Esophagus mucosa (tissue), 1 donor: ENCODE results near the gene CCRL2. TPM values are rescaled to one million over a fixed set of nuclear protein-coding genes. Genes with fewer than 3 reads are reported as not detected.
"Not testable (repeated sequence)": the region's sequence is repeated elsewhere in the genome, so short reads cannot be mapped to it uniquely, and the experiment has no call there.

Experiments used
- ATAC-seq: fragments of 200-7000 bp; cut with Tn5 transposase; one replicate; pipeline ENCODE4 v1.9.1; 2020
- total RNA-seq: library from RNA; stranded (reverse); gene quantifications from one replicate; pipeline ENCODE4 v1.2.4, GENCODE V29; 2023
- donor health status: DM: yes; HTN: yes; CAD: no.

CCRL2 gene
- total RNA-seq, 1 donor from 2014 or later: 0.24 TPM

DNA sequence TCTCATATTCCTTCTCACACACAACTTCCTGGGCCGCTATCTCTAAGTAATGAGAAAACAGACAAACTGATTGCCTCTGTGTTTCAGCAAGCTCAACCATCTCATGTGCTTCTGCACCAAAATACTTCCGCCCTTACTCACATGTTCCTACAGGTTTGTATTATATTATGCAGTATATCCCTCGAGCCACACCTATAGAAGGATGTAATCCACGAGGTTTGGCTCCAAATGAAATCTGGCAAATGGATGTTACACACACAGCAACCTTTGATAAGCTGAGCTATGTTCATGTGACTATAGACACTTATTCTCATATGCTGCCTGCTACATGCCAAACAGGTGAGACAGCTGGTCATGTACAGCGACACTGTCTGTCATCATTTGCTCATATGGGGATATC is 22.6 kb downstream of the CCRL2 start:
- peak; percentile 97 for ATAC-seq

DNA sequence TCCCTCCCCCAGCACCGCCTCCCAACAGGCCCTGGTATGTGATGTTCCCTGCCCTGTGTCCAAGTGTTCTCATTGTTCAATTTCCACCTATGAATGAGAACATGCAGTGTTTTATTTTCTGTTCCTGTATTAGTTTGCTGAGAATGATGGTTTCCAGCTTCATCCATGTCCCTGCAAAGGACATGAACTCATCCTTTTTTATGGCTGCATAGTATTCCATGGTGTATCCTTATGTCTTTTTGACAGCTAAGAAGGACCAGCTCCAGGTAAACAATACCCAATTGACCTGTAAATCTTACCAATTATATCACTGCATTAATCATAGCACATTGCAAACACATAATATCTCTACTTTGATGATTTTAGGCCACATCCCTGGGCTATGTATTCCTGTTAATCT is 23.8 kb downstream of the CCRL2 start:
- ATAC-seq: not testable (repeated sequence)

DNA sequence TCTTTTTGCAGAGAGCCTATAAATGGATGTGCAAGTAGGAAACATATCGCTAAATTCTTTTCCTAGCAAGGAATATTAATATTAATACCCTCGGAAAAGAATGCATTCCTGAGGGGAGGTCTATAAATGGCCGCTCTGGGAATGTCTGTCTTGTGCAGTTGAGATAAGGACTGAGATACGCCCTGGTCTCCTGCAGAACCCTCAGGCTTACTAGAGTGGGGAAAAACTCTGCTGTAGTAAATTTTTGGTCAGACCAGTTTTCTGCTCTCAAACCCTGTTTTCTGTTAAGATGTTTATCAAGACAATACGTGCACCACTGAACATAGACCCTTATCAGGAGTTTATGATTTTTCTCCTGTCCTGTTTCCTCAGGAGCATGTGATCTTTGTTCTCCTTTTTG is 24.8 kb downstream of the CCRL2 start:
- ATAC-seq: not testable (repeated sequence)

- not testable (repeated sequence) for ATAC-seq
Observed at GRCh38 chr3:46433118-46433517, 26.1 kb downstream of the CCRL2 start.

GRCh38 chr3:46433841-46434240 is 26.8 kb downstream of the CCRL2 start:
- no peak for ATAC-seq

- no peak for ATAC-seq
Observed at GRCh38 chr3:46435081-46435726, 28.1 kb downstream of the CCRL2 start.

DNA sequence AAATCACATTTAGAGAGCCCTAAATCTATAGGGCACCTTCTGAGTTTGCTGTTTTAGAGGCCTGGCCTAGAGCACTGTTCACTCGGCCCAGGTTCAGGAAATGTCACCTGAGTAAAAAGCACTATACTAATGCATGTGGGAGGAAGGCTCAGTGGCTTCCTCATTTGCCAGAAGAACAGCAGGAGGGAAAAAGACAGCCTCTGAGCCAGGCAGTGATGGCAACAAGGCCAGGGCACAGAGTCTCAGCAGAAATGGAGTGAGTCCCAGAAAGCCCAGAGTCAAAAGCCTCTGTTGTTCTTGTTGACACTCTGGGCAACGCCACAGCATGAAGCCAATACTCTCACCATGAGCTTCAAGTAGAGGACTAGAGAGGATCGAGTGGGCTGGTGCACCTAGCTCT is 31.8 kb downstream of the CCRL2 start:
- ATAC-seq: no peak

GRCh38 chr3:46440531-46441294 is 33.7 kb downstream of the CCRL2 start:
- ATAC-seq: peak; percentile 68

DNA sequence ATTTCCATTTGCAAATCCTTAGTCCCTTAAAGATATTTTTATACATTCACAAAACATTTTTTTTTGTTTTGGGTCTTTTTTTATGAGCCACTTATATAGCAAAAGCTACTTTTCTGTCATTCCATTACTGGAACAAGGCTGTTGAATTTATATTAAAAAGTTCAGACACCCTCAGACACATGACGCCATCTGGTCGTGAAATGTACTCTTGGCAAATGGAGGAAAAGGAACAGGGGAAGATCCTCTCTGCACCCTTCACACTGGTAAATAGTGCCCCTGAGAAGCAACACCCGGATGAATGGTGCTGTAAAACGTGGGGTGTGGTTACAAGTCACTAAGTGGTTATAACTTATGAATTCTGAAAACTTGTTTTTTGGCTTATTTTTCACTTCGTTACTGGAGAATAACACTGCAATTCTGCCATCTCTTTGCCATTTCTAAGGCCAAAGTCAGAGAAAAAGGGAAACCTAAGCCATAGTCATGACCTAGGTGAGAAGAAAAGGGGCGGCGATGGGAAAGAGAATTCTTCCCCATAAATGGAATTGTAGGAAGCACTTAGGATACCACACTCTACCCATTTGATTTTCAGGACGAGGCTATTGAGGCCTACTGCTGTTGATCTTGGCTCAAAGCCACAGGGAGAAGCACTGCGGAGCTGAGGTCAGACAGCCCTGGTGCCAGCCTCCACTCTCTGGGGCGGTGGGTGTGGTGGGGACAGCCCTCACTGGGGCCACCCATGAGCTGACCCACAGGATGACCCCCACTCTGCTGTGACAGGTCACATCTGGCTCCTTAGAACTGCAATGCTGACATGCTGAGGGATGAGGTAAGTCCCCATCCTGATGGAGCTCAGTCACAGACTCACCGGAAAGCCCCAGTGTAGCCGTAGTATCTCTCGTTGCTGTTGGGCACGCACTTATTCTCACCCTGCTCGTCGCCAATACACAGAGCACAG is 35.8 kb downstream of the CCRL2 start:
- no peak for ATAC-seq

DNA sequence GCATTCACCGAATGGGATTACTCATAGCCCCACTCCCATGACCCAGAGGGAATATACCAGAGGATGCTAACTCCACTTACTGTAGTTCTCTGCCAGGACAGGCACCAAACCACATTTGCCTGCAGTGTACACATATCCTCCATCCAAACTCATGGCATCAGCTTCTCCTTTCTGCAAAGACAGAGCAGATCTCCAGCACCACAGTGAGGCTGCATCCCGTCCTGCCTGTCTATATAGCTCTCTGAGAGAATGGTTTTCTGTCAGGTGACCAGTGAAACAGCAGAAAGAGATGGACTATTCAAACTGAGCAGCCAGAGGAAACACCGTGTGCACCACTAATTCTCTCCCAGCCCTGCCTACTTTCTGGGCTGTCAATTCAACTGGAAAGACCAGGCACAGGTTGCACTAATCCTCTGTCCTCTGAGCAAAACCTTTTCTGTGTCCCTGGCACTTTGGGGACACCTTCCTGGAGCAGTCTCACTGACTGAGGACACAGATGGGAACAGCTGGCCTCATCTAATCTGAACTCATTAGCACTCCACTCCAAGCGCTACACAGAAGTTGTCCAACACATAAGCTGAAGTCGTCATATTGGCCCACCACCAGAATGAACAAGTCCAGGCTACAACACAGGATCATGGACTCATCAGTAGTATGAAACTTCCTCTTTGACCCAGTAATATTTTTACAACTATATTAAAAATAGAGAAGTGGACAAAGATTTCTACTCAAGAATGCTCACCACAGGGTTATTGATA is 40.3 kb downstream of the CCRL2 start:
- ATAC-seq: no peak

GRCh38 chr3:46448721-46449120 is 41.7 kb downstream of the CCRL2 start:
- no peak for ATAC-seq

GRCh38 chr3:46449755-46450552 is 42.9 kb downstream of the CCRL2 start:
- no peak for ATAC-seq

DNA sequence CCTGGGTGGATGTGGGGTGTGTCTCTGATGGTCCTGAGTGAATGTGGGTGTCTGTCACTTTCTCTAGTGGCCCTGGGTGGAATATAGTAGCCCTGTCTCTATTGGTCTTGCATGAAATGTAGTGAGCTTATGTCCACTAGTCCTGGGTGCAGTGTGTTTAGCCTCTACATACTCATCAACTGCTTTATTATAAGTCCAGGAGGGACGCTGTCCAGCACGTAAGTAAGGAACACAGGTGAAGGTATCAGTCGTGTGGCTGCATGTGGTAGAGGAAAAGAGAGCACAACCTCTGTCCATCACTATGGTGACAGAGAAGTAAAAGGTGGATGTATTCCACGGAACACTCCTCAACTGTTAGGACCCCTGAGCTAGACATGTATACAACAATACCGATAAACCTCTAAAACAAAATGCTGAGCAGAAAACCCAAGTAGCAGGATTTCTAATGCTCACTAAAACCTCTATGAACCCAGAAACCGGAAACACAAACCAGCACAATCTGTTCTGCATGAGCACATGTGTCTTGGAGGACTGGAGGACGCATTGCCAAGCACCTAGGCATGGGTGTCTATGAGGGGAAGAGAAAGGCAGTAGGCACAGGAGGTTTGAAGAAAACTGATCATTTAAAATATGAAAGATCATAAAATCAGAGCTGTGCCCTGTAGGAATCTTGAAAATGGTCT is 46.6 kb downstream of the CCRL2 start:
- no peak for ATAC-seq

- ATAC-seq: no peak
Observed at GRCh38 chr3:46454209-46454595, 47.1 kb downstream of the CCRL2 start.

GRCh38 chr3:46454606-46455005 is 47.5 kb downstream of the CCRL2 start:
- no peak for ATAC-seq

DNA sequence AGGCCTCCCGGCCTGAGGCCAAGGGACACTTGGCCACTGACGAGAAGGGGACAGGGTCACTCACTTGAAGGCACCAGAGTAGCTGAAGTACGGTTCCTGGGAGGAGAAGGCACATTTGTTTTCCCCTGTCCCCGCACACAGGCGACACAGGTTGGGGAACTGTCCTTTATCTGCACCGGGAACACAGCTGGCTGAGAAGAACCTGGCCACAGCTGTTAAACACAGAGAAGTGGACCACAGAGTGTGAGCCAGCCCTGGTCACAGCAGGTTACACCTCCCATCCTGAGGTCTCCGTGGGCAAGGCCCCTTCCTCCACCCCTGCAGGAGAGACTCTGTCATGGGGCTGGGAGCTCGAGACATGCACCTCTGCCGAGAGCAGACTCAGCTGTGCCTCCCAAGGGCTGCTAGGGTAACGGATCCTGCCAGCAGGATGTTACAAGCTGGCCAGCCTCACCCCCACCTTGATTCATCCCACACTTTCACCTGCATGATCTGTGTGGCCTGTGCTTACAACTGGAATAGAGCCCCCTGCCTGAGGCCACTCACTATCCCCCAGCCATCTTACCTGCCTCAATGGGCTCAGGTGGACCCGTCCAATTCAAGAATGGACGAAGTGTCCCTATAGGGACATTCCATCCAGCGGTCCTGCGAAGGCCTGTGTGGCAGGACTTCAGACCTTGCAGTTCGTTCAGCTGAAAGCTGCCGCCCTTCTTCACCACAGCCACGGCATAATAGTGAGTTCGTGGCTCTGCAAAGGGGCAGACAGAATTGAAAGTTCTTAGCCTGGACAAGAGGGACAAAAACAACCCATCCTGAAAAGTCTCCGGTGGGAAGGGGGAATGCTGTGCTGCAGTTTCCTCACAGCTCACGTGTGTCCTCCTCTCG is 48.4 kb downstream of the CCRL2 start:
- ATAC-seq: peak; percentile 17

DNA sequence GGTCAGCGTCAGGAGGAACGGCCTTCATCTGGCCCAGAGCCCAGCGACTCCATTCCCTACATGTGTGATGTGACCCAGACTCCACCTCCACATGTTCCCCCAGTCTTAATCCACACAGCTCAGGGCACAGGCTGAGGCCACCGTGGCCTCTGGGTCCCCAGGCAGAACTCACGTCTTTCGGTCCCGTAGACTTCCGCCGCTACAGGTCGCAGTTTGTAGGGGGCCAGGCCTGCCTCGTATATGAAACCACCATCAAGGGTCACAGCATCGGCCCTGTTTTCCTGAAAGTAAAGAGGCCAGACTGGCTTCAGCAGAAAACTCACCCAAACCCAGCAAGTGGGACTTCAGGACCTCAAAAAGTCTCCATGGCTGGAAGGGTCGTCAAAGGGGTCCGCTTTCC is 49.1 kb downstream of the CCRL2 start:
- no peak for ATAC-seq
